H1 (cell line): ENCODE data around the gene BSND. TPM values are rescaled to one million over a fixed set of nuclear protein-coding genes. Genes with fewer than 3 reads are reported as not detected.

Source experiments
- CTCF ChIA-PET: fragments of 300-600 bp; sonication (Branson Sonifier 250); formaldehyde crosslinking; loops from one replicate; lab custom pipeline; 2021; ENCODE audit not compliant: partially characterized antibody; lab: Charles Lee
- POLR2A ChIA-PET: fragments of 300-600 bp; sonication (Branson Sonifier 250); formaldehyde crosslinking; loops from one replicate; lab custom pipeline; 2021; ENCODE audit warnings: inconsistent platforms; ENCODE audit not compliant: partially characterized antibody; lab: Charles Lee
- DNase-seq, 2 experiments: peaks; one replicate each; pipeline versions ENCODE4 v3.0.0 to v3.0.0-alpha.2; 2010 to 2022; ENCODE audit warnings: low spot score in 2 of 2, low read depth in 1 of 2, mixed read lengths in 1 of 2
- FAIRE-seq: peaks from 2 replicates; lab custom pipeline; 2011; peaks lifted over from hg19 to GRCh38; lab: Jason Lieb, UNC
- H2AFZ ChIP-seq: 2 replicates; pipeline ENCODE4 v1.8.1; 2012; ENCODE audit warnings: low read length, inconsistent platforms
- H2AK5ac ChIP-seq: 2 replicates; pipeline ENCODE4 v1.6.1; 2013; ENCODE audit warnings: low read depth, low read length
- H2BK120ac ChIP-seq: replicated peaks from 2 replicates; pipeline ENCODE3; 2013; ENCODE audit warnings: low read depth, low read length, inconsistent platforms
- H2BK12ac ChIP-seq: 2 replicates; pipeline ENCODE4 v1.6.1; 2013; ENCODE audit warnings: low read depth, low read length
- H2BK15ac ChIP-seq: 2 replicates; pipeline ENCODE4 v1.6.1; 2013; ENCODE audit warnings: low read length
- H2BK20ac ChIP-seq: 2 replicates; pipeline ENCODE4 v1.6.1; 2013; ENCODE audit warnings: low read length
- H2BK5ac ChIP-seq: 2 replicates; pipeline ENCODE4 v1.6.1; 2013; ENCODE audit warnings: low read depth, low read length
- H3K14ac ChIP-seq: 2 replicates; pipeline ENCODE4 v1.6.1; 2013; ENCODE audit warnings: inconsistent platforms; ENCODE audit not compliant: insufficient read length
- H3K18ac ChIP-seq: 2 replicates; pipeline ENCODE4 v1.6.1; 2013; ENCODE audit warnings: low read length; ENCODE audit errors: extremely low read depth
- H3K23ac ChIP-seq: 2 replicates; pipeline ENCODE4 v1.6.1; 2013; ENCODE audit warnings: inconsistent platforms; ENCODE audit not compliant: insufficient read length
- H3K23me2 ChIP-seq: 2 replicates; pipeline ENCODE4 v1.6.1; 2013; ENCODE audit warnings: low read depth, low read length
- H3K27ac ChIP-seq: 2 replicates; pipeline ENCODE4 v1.6.1; 2011; ENCODE audit warnings: low read depth, low read length, inconsistent platforms
- H3K27me3 ChIP-seq, 4 experiments: replicated peaks in 1 of 4; 1 replicate in 1 of 4; 2 replicates in 3 of 4; pipeline versions ENCODE4 v1.6.1 to v1.8.1; 2011 to 2013; ENCODE audit warnings: low read length in 3 of 4, mild to moderate bottlenecking in 3 of 4, inconsistent platforms in 2 of 4, mixed read lengths in 2 of 4, moderate library complexity in 1 of 4; ENCODE audit not compliant: control insufficient read depth in 3 of 4, insufficient read depth in 3 of 4; ENCODE audit errors: extremely low read depth in 1 of 4
- H3K36me3 ChIP-seq, 4 experiments: 2 replicates each; pipeline versions ENCODE4 v1.6.1 to v1.8.1; 2011 to 2013; ENCODE audit warnings: mild to moderate bottlenecking in 4 of 4, low read length in 3 of 4, moderate library complexity in 2 of 4, control low read depth in 1 of 4, inconsistent platforms in 1 of 4; ENCODE audit not compliant: insufficient read depth in 4 of 4, control insufficient read depth in 2 of 4
- H3K4ac ChIP-seq: replicated peaks from 2 replicates; pipeline ENCODE3; 2013; ENCODE audit warnings: low read length, low read depth, mixed read lengths, inconsistent platforms; ENCODE audit not compliant: insufficient read length
- H3K4me1 ChIP-seq, 4 experiments: replicated peaks in 1 of 4; 1 replicate in 1 of 4; 2 replicates in 3 of 4; pipeline versions ENCODE4 v1.6.1 to v1.8.1; 2011 to 2013; ENCODE audit warnings: low read length in 3 of 4, inconsistent platforms in 2 of 4, mixed read lengths in 1 of 4; ENCODE audit not compliant: insufficient read depth in 4 of 4, control insufficient read depth in 3 of 4
- H3K4me2 ChIP-seq, 2 experiments: 2 replicates each; pipeline versions ENCODE4 v1.6.1 to v1.8.1; 2011 to 2013; ENCODE audit warnings: low read depth in 2 of 2, low read length in 2 of 2, control low read depth in 1 of 2, inconsistent platforms in 1 of 2, mild to moderate bottlenecking in 1 of 2; ENCODE audit not compliant: insufficient read depth in 1 of 2
- H3K4me3 ChIP-seq, 4 experiments: fragments of 200-600, 300-600 bp in 1 of 4; sonication (generic), shearing (Covaris generic), sonication (Bioruptor Twin) in 1 of 4; 2 replicates each; pipeline versions ENCODE4 v1.5.1 to v1.8.1; 2011 to 2016; ENCODE audit warnings: low read length in 4 of 4, low read depth in 3 of 4, control low read depth in 2 of 4, inconsistent platforms in 2 of 4, mild to moderate bottlenecking in 2 of 4, mixed read lengths in 1 of 4, moderate library complexity in 1 of 4; ENCODE audit not compliant: insufficient read depth in 2 of 4; ENCODE audit errors: extremely low read depth in 1 of 4
- H3K56ac ChIP-seq: replicated peaks from 2 replicates; pipeline ENCODE3; 2013; ENCODE audit warnings: low read depth, mild to moderate bottlenecking, mixed read lengths, low read length, inconsistent platforms; ENCODE audit not compliant: insufficient read length
- H3K79me1 ChIP-seq: 2 replicates; pipeline ENCODE4 v1.6.1; 2013; ENCODE audit warnings: low read depth, low read length, control low read depth
- H3K79me2 ChIP-seq, 2 experiments: 2 replicates each; pipeline versions ENCODE4 v1.6.1 to v1.8.1; 2012 to 2013; ENCODE audit warnings: low read length in 2 of 2, mild to moderate bottlenecking in 2 of 2, inconsistent platforms in 1 of 2; ENCODE audit not compliant: insufficient read depth in 2 of 2, control insufficient read depth in 1 of 2
- H3K9ac ChIP-seq, 4 experiments: replicated peaks in 1 of 4; 1 replicate in 1 of 4; 2 replicates in 3 of 4; pipeline versions ENCODE4 v1.6.1 to v1.8.1; 2011 to 2013; ENCODE audit warnings: low read depth in 3 of 4, low read length in 3 of 4, control low read depth in 2 of 4, mild to moderate bottlenecking in 2 of 4, moderate library complexity in 2 of 4, inconsistent platforms in 1 of 4; ENCODE audit errors: extremely low read depth in 1 of 4
- H3K9me3 ChIP-seq, 2 experiments: 2 replicates each; pipeline versions ENCODE4 v1.6.1 to v1.8.1; 2012 to 2013; ENCODE audit warnings: mild to moderate bottlenecking in 2 of 2, moderate library complexity in 2 of 2, control low read depth in 1 of 2, inconsistent platforms in 1 of 2, low read depth in 1 of 2, low read length in 1 of 2, mixed read lengths in 1 of 2; ENCODE audit not compliant: insufficient read depth in 2 of 2
- H4K20me1 ChIP-seq, 2 experiments: replicated peaks in 1 of 2; 2 replicates each; pipeline versions ENCODE3 to v1.8.1; 2011 to 2013; ENCODE audit warnings: inconsistent platforms in 2 of 2, low read length in 2 of 2, mild to moderate bottlenecking in 1 of 2; ENCODE audit not compliant: insufficient read depth in 2 of 2, control insufficient read depth in 1 of 2
- H4K5ac ChIP-seq: 2 replicates; pipeline ENCODE4 v1.6.1; 2013; ENCODE audit warnings: low read length, low read depth, mixed read lengths, inconsistent platforms; ENCODE audit not compliant: insufficient read length
- H4K8ac ChIP-seq: 2 replicates; pipeline ENCODE4 v1.8.0; 2013; ENCODE audit warnings: mild to moderate bottlenecking, moderate library complexity, low read length, inconsistent platforms; ENCODE audit not compliant: insufficient read depth; ENCODE audit errors: extremely low read depth
- H4K91ac ChIP-seq: replicated peaks from 2 replicates; pipeline ENCODE3; 2013; ENCODE audit warnings: low read length, mixed read lengths, inconsistent platforms; ENCODE audit not compliant: insufficient read length
- BRCA1 ChIP-seq: IDR thresholded peaks from 2 replicates; pipeline ENCODE4 v1.6.1; 2012; ENCODE audit warnings: low read depth, low read length, improper control_type of control experiment
- FOSL1 ChIP-seq: IDR thresholded peaks from 2 replicates; pipeline ENCODE4 v1.6.1; 2011; ENCODE audit warnings: mild to moderate bottlenecking, low read depth, low read length, moderate library complexity; ENCODE audit not compliant: insufficient read depth
- KDM4A ChIP-seq: IDR thresholded peaks from one replicate; pipeline ENCODE4 v1.7.1; 2012; ENCODE audit warnings: low read depth, mild to moderate bottlenecking, moderate library complexity, low read length, inconsistent platforms; ENCODE audit not compliant: severe bottlenecking
- KDM5A ChIP-seq: fragments of 200-600 bp; IDR thresholded peaks from 2 replicates; pipeline ENCODE4 v1.7.1; 2012; ENCODE audit warnings: mild to moderate bottlenecking, low read length, inconsistent platforms, mixed read lengths
- SAP30 ChIP-seq: fragments of 300-600 bp; sonication (generic); IDR thresholded peaks from 2 replicates; pipeline ENCODE4 v1.7.1; 2012; ENCODE audit warnings: low read length, moderate library complexity, mild to moderate bottlenecking, inconsistent platforms; ENCODE audit not compliant: insufficient read depth, insufficient replicate concordance
- SP4 ChIP-seq: IDR thresholded peaks from 2 replicates; pipeline ENCODE4 v1.6.1; 2012; ENCODE audit warnings: low read length, inconsistent platforms
- USF2 ChIP-seq: IDR thresholded peaks from 2 replicates; pipeline ENCODE4 v1.6.1; 2011; ENCODE audit warnings: low read length, improper control_type of control experiment
- WGBS, 2 experiments: shearing (Covaris generic) in 1 of 2; methylation state at CpG; one replicate each; pipeline versions ENCODE4 v1.1.6 to v1.1.7; 2013 to 2015; ENCODE audit warnings: low lambda C conversion rate in 2 of 2, mixed read lengths in 2 of 2, inconsistent platforms in 1 of 2, low coverage in 1 of 2, missing lambda C conversion rate in 1 of 2; ENCODE audit not compliant: insufficient replicate concordance in 2 of 2, insufficient coverage in 1 of 2, insufficient read length in 1 of 2; ENCODE audit errors: extremely low coverage in 1 of 2, missing lambda C conversion rate in 1 of 2; 5-methylcytosine and 5-hydroxymethylcytosine counted together
- polyA plus RNA-seq, 7 experiments: library from polyadenylated mRNA; depleted of rRNA in 3 of 7; stranded (reverse) in 5 of 7; unstranded in 2 of 7; fragments of >200 nt in 5 of 7; fragments of 200-250 nt in 2 of 7; gene quantifications; 1 replicate in 5 of 7; 2 replicates in 1 of 7; 4 replicates in 1 of 7; pipeline versions ENCODE4 v1.2.1 to v1.2.3, GENCODE V29; 2011 to 2013; ENCODE audit warnings: missing spikeins in 2 of 7, mixed read lengths in 2 of 7
- total RNA-seq: library from RNA; stranded (reverse); fragmentation: NEBNext Ultra II Directional; extraction: Animal tissue kit (Norgen Biotek cat#: 25700); gene quantifications from 2 replicates; pipeline ENCODE4 v1.2.1, GENCODE V29; 2021

Gene BSND
- total and polyA plus RNA-seq, 2 of the 8 experiments (the other 6 are each of a cell fraction or from before 2014, with no cell fraction given) = 0.43 to 0.68 TPM

- ChIA-PET CTCF (interaction anchor here (1.0 to 17.5 kb wide), 12 partner anchors 9 to 125 kb away, joined by 3 to 511 read pairs (median 22); partner anchors contain the start of genes BSND and TMEM61), POLR2A (no interaction called here)
Measured at GRCh38 chr1:54949053-54949452, 49.7 kb upstream of the BSND start.

More at GRCh38 chr1:54949053-54949452, 49.7 kb upstream of the BSND start:
- no peak overlapping the region for H3K18ac ChIP-seq
- no peak overlapping the region for H2BK5ac ChIP-seq
- no peak overlapping the region for H2BK120ac ChIP-seq
- no peak overlapping the region for H4K91ac ChIP-seq
- no peaks in the 10 kb centered on the region for H3K79me2 ChIP-seq
- no peaks in the 10 kb centered on the region for H3K79me1 ChIP-seq
- no peak overlapping the region for H2BK15ac ChIP-seq
- no peak overlapping the region for H4K5ac ChIP-seq
- no peaks in the 10 kb centered on the region for H4K20me1 ChIP-seq
- H3K23ac ChIP-seq = no peak overlapping the region
- H3K14ac ChIP-seq = no peak overlapping the region
- 89% methylated on average over 4 of the region's 4 CpGs; no CpG with 5 or more reads in 1 of the 2 experiments for WGBS, 2 experiments
- DNase-seq = no peak
- no peaks in the 10 kb centered on the region for H3K23me2 ChIP-seq
- H2AFZ ChIP-seq = no peak overlapping the region
- no peak overlapping the region for H3K56ac ChIP-seq
- FAIRE-seq = no peak
- no peak overlapping the region for H2BK12ac ChIP-seq
- H3K4me2 ChIP-seq = no peak overlapping the region
- H3K27ac ChIP-seq = no peak overlapping the region
- TF ChIP-seq USF2 (no peak), KDM4A (no peak), FOSL1 (no peak), SAP30 (no peak), SP4 (no peak), BRCA1 (no peak), KDM5A (no peak)
- TF ChIP-seq, all 59 proteins: peak for 0
- Histone ChIP-seq H3K27me3 (no peaks in the 10 kb centered on the region), H3K9ac (no peak overlapping the region), H3K4ac (no peak overlapping the region), H3K9me3 (no peaks in the 10 kb centered on the region), H2BK20ac (no peak overlapping the region), H3K36me3 (no peaks in the 10 kb centered on the region), H3K4me3 (no peak overlapping the region), H2AK5ac (no peak overlapping the region), H3K4me1 (peaks cover 4 to 7% (median 6%) of the 10 kb centered on the region in 4 experiments), H4K8ac (no peak overlapping the region)
